K562 (cell line): ENCODE results near the gene RECQL5. TPM values are rescaled to one million over a fixed set of nuclear protein-coding genes. Genes with fewer than 3 reads are reported as not detected.
A peak's percentile ranks its signal among the peaks of the same experiment; 100 is the strongest.

Experiments used
- ADNP ChIP-seq: fragments of 200-800 bp; sonication (Bioruptor generic); IDR thresholded peaks from 2 replicates; pipeline ENCODE4 v1.6.1; 2016; ENCODE audit warnings: missing genetic modification characterization, missing compliant biosample characterization
- CBX1 ChIP-seq: sonication (generic); IDR thresholded peaks from 2 replicates; pipeline ENCODE4 v1.6.1; 2016; ENCODE audit warnings: antibody characterized with exemption, low read depth, mild to moderate bottlenecking
- HMG20B ChIP-seq: fragments of 250-450 bp; sonication (Bioruptor Pico); IDR thresholded peaks from 2 replicates; pipeline ENCODE4 v1.5.0; 2021; ENCODE audit warnings: mild to moderate bottlenecking
- JUN ChIP-seq, 2 experiments: sonication (generic) in 1 of 2; formaldehyde crosslinking in 1 of 2; IDR thresholded peaks; 2 replicates each; pipeline versions ENCODE4 v1.6.1 to v1.8.0; 2012 to 2022; ENCODE audit warnings: borderline replicate concordance in 2 of 2, mild to moderate bottlenecking in 2 of 2, improper control_type of control experiment in 1 of 2, low read depth in 1 of 2, low read length in 1 of 2, missing genetic modification reagents in 1 of 2
- KAT2B ChIP-seq: IDR thresholded peaks from one replicate; pipeline ENCODE4 v1.6.1; 2012; ENCODE audit warnings: low read depth, mild to moderate bottlenecking, control low read depth, inconsistent platforms, low read length, moderate library complexity
- MBD2 ChIP-seq: sonication (generic); IDR thresholded peaks from 2 replicates; pipeline ENCODE4 v1.6.1; 2016; ENCODE audit warnings: low read depth, borderline replicate concordance
- NEUROD1 ChIP-seq: fragments of 150-350 bp; IDR thresholded peaks from 2 replicates; pipeline ENCODE4 v1.6.1; 2014; ENCODE audit warnings: borderline replicate concordance, low read length, low read depth; ENCODE audit not compliant: partially characterized antibody
- NONO ChIP-seq, 2 experiments: fragments of 200-400 bp in 1 of 2; fragments of 450-650 bp in 1 of 2; formaldehyde crosslinking in 1 of 2; IDR thresholded peaks; 2 replicates each; pipeline ENCODE4 v1.6.1; 2017; ENCODE audit warnings: low read depth in 2 of 2, mild to moderate bottlenecking in 2 of 2, moderate library complexity in 2 of 2, low read length in 1 of 2
- RAD51 ChIP-seq: fragments of 450-650 bp; IDR thresholded peaks from 2 replicates; pipeline ENCODE4 v1.7.1; 2016; ENCODE audit warnings: low read depth, mild to moderate bottlenecking, borderline replicate concordance
- SRSF9 ChIP-seq: fragments of 200-400 bp; formaldehyde crosslinking; IDR thresholded peaks from 2 replicates; pipeline ENCODE4 v1.6.1; 2017; ENCODE audit warnings: low read depth, low read length, borderline replicate concordance
- THRAP3 ChIP-seq: fragments of 450-650 bp; IDR thresholded peaks from 2 replicates; pipeline ENCODE4 v1.6.1; 2016; ENCODE audit warnings: mild to moderate bottlenecking, inconsistent platforms, borderline replicate concordance
- ZFX ChIP-seq: sonication (generic); formaldehyde crosslinking; IDR thresholded peaks from 2 replicates; pipeline ENCODE4 v1.8.0; 2022; ENCODE audit warnings: mild to moderate bottlenecking, missing genetic modification reagents, moderate library complexity
- polyA plus RNA-seq, 8 experiments: library from polyadenylated mRNA; depleted of rRNA in 4 of 8; stranded (reverse) in 5 of 8; unstranded in 3 of 8; fragments of >200 nt; fragmentation: Nextera tagmentation in 2 of 8; fragmentation: Illumina TruSeq in 1 of 8; extraction: Ambion mirVana in 2 of 8; extraction: Trizol in 1 of 8; gene quantifications; 2 replicates each; pipeline versions ENCODE4 v1.2.1 to v1.2.3, GENCODE V29; 2011 to 2014; ENCODE audit warnings: inconsistent platforms in 1 of 8, missing spikeins in 1 of 8
- total RNA-seq, 7 experiments: library from RNA; depleted of rRNA in 6 of 7; stranded (reverse); fragments of >200 nt in 6 of 7; fragmentation: Illumina TruSeq in 2 of 7; extraction: Trizol in 2 of 7; gene quantifications; 2 replicates each; pipeline versions ENCODE4 v1.2.1 to v1.2.3, GENCODE V29; 2011 to 2021; ENCODE audit warnings: low replicate concordance in 1 of 7
- TF ChIP-seq, protein P1 (sequence below): fragments of 450-650 bp; formaldehyde crosslinking; IDR thresholded peaks from 2 replicates; pipeline ENCODE4 v1.4.0; 2020; ENCODE audit warnings: mild to moderate bottlenecking
- TF ChIP-seq, protein P2 (sequence below): fragments of 200-400 bp; formaldehyde crosslinking; IDR thresholded peaks from 2 replicates; pipeline ENCODE4 v1.6.1; 2017; ENCODE audit warnings: mild to moderate bottlenecking, low read depth, low read length, moderate library complexity
- TF ChIP-seq, protein P3 (sequence below): IDR thresholded peaks from 2 replicates; pipeline ENCODE4 v1.6.1; 2011; ENCODE audit warnings: borderline replicate concordance, low read depth, mild to moderate bottlenecking, moderate library complexity, low read length; ENCODE audit not compliant: insufficient read depth, poor library complexity, severe bottlenecking
- TF ChIP-seq, protein P4 (sequence below): fragments of 450-650 bp; IDR thresholded peaks from 2 replicates; pipeline ENCODE4 v1.6.1; 2017; ENCODE audit warnings: antibody characterized with exemption, mild to moderate bottlenecking

The RECQL5 gene
- total and polyA plus RNA-seq, 9 of the 15 experiments (the other 6 are each of a cell fraction or from before 2014, with no cell fraction given): 4.1 to 34.8 (median 16.4) TPM

DNA sequence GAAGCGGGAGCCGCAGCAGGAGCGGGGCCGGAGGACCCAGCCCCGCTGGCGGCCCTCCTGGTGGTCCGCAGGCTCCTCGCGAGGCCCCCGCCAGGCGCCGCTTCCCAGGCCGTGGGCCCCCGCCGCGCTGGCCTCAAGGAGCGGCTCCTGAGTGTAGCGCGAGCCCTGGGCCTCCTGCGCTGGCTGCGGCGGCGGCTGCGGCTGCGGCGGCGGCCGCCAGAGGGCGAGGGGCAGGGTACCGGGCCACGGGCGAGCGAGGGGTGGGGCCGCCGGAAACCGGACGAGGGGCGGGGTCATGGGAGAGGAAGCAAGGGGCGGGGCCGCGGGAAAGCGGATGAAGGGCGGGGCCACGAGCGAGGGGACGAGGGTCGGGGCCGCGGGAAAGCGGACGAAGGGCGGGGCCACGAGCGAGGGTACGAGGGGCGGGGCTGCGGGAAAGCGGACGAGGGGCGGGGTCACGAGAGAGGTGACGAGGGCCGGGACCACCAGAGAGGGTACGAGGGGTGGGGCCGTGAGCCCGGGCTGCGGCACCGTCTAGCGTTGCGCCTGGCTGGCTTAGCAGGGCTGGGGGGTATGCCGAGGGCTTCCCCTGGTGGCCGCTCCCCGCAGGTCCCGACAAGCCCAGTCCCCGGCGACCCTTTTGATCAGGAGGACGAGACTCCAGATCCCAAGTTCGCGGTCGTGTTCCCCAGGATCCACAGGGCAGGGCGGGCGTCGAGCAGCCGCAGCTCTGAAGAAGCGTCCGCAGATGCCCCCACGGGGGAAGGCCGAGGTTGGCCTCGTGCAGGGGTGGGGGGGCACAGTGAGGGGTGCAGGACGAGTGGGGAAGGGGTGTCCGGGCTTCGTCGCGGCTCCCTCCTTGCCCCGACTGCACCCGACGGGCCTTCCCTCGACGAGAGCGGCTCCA is 77.7 kb downstream of the RECQL5 start (continued):
- no peak for TF ChIP-seq RAD51
- TF ChIP-seq CBX1: no peak
- no peak for TF ChIP-seq JUN (IDR thresholded peaks at IDR 0.05; ENCODE audit: borderline replicate concordance, low read depth, low read length)
- TF ChIP-seq JUN (CRISPR knock-in tag; IDR thresholded peaks at IDR 0.05; ENCODE audit: borderline replicate concordance): no peak
- TF ChIP-seq NONO (IDR thresholded peaks at IDR 0.05; ENCODE audit: low read depth in 2 of 2, low read length in 1 of 2): peak in 1 of 2 experiments; percentile 89; a peak in 3 of 4 replicates
- TF ChIP-seq SRSF9: no peak
- TF ChIP-seq, protein P1, sequence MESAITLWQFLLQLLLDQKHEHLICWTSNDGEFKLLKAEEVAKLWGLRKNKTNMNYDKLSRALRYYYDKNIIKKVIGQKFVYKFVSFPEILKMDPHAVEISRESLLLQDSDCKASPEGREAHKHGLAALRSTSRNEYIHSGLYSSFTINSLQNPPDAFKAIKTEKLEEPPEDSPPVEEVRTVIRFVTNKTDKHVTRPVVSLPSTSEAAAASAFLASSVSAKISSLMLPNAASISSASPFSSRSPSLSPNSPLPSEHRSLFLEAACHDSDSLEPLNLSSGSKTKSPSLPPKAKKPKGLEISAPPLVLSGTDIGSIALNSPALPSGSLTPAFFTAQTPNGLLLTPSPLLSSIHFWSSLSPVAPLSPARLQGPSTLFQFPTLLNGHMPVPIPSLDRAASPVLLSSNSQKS (CRISPR knock-in tag): no peak
- TF ChIP-seq, protein P2, sequence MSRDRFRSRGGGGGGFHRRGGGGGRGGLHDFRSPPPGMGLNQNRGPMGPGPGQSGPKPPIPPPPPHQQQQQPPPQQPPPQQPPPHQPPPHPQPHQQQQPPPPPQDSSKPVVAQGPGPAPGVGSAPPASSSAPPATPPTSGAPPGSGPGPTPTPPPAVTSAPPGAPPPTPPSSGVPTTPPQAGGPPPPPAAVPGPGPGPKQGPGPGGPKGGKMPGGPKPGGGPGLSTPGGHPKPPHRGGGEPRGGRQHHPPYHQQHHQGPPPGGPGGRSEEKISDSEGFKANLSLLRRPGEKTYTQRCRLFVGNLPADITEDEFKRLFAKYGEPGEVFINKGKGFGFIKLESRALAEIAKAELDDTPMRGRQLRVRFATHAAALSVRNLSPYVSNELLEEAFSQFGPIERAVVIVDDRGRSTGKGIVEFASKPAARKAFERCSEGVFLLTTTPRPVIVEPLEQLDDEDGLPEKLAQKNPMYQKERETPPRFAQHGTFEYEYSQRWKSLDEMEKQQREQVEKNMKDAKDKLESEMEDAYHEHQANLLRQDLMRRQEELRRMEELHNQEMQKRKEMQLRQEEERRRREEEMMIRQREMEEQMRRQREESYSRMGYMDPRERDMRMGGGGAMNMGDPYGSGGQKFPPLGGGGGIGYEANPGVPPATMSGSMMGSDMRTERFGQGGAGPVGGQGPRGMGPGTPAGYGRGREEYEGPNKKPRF: no peak
- peak; percentile 35 for TF ChIP-seq ZFX (CRISPR knock-in tag)
- TF ChIP-seq HMG20B (CRISPR knock-in tag): no peak
- no peak for TF ChIP-seq THRAP3
- TF ChIP-seq, protein P3, sequence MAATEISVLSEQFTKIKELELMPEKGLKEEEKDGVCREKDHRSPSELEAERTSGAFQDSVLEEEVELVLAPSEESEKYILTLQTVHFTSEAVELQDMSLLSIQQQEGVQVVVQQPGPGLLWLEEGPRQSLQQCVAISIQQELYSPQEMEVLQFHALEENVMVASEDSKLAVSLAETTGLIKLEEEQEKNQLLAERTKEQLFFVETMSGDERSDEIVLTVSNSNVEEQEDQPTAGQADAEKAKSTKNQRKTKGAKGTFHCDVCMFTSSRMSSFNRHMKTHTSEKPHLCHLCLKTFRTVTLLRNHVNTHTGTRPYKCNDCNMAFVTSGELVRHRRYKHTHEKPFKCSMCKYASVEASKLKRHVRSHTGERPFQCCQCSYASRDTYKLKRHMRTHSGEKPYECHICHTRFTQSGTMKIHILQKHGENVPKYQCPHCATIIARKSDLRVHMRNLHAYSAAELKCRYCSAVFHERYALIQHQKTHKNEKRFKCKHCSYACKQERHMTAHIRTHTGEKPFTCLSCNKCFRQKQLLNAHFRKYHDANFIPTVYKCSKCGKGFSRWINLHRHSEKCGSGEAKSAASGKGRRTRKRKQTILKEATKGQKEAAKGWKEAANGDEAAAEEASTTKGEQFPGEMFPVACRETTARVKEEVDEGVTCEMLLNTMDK: peak; percentile 84
- peak; percentile 34 for TF ChIP-seq NEUROD1
- TF ChIP-seq MBD2: peak; percentile 37; the same call in 1 of the 2 replicates
- TF ChIP-seq KAT2B: no peak
- TF ChIP-seq, protein P4, sequence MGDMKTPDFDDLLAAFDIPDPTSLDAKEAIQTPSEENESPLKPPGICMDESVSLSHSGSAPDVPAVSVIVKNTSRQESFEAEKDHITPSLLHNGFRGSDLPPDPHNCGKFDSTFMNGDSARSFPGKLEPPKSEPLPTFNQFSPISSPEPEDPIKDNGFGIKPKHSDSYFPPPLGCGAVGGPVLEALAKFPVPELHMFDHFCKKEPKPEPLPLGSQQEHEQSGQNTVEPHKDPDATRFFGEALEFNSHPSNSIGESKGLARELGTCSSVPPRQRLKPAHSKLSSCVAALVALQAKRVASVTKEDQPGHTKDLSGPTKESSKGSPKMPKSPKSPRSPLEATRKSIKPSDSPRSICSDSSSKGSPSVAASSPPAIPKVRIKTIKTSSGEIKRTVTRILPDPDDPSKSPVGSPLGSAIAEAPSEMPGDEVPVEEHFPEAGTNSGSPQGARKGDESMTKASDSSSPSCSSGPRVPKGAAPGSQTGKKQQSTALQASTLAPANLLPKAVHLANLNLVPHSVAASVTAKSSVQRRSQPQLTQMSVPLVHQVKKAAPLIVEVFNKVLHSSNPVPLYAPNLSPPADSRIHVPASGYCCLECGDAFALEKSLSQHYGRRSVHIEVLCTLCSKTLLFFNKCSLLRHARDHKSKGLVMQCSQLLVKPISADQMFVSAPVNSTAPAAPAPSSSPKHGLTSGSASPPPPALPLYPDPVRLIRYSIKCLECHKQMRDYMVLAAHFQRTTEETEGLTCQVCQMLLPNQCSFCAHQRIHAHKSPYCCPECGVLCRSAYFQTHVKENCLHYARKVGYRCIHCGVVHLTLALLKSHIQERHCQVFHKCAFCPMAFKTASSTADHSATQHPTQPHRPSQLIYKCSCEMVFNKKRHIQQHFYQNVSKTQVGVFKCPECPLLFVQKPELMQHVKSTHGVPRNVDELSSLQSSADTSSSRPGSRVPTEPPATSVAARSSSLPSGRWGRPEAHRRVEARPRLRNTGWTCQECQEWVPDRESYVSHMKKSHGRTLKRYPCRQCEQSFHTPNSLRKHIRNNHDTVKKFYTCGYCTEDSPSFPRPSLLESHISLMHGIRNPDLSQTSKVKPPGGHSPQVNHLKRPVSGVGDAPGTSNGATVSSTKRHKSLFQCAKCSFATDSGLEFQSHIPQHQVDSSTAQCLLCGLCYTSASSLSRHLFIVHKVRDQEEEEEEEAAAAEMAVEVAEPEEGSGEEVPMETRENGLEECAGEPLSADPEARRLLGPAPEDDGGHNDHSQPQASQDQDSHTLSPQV: peak; percentile 86
- TF ChIP-seq ADNP (tag): no peak
